Loucy (cell line): ENCODE results near the gene MARCKS.

Source experiments
- CTCF ChIP-seq: fragments of 200-600 bp; sonication (generic); conservative IDR thresholded peaks from 2 replicates; pipeline ENCODE4 v1.5.1; 2014; ENCODE audit warnings: mild to moderate bottlenecking, antibody characterized with exemption, low read length
- EZH2phosphoT487 ChIP-seq: fragments of 200-600 bp; IDR thresholded peaks from 2 replicates; pipeline ENCODE4 v1.6.1; 2018; ENCODE audit warnings: antibody characterized with exemption, mild to moderate bottlenecking, moderate library complexity, borderline replicate concordance

- TF ChIP-seq CTCF (no peak), EZH2phosphoT487 (no peak)
These were observed 2.3 kb upstream of the MARCKS start for GRCh38 chr6:113854531-113855499.
